GM19043 (cell line): ENCODE data around the gene GRK5.
"Not testable (repeated sequence)": the region's sequence is repeated elsewhere in the genome, so short reads cannot be mapped to it uniquely, and the experiment has no call there.

Source experiments
- ATAC-seq: cut with Tn5 transposase; IDR thresholded peaks from one replicate; pipeline ENCODE4 v1.9.1; 2021; ENCODE audit warnings: low read depth; ENCODE audit not compliant: unreplicated experiment

GRK5 gene

DNA sequence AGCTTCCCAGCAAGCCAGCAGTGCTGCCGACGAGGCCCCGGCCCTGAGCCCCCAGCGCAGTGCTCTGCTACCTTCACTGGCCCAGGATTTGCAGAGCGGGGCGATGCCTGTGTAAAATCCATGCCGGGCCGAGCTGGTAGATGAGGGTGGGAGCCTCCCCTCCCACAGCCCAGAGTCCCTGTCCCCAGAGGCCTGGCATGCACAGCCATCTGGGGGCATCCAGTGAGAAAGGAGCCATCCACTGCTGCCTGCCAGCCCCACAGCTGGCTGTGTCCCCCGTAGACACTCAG is 218.5 kb downstream of the GRK5 start:
- no peak for ATAC-seq

DNA sequence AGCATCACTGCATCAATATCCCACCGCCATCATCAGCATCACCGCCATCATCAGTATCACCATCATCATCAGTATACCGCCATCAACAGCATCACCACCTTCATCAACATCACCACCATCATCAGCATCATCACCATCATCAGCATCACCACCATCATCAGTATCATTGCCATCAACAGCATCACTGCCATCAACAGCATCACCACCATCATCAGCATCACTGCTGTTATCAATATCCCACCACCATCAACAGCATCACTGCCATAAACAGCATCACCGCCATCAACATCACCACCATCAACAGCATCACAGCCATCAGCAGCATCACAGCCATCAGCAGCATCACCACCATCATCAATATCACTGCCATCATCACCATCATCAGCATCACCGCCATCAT is 219.3 kb downstream of the GRK5 start:
- no peak for ATAC-seq

DNA sequence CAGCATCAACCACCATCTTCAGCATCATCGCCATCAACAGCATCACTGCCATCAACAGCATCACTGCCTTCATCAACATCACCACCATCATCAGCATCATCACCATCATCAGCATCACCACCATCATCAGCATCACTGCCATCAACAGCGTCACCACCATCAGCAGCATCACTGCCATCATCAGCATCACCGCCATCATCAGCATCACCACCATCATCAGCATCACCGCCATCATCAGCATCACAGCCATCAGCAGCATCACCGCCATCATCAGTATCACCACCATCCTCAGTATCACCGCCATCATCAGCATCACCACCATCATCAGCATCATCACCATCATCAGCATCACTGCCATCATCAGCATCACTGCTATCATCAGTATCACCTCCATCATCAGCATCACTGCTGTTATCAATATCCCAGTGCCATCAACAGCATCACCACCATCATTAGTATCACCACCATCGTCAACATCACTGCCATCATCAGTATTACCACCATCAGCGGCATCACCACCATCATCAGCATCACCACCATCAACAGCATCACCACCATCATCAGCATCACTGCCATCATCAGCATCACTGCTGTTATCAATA is 220.0 kb downstream of the GRK5 start:
- no peak for ATAC-seq

DNA sequence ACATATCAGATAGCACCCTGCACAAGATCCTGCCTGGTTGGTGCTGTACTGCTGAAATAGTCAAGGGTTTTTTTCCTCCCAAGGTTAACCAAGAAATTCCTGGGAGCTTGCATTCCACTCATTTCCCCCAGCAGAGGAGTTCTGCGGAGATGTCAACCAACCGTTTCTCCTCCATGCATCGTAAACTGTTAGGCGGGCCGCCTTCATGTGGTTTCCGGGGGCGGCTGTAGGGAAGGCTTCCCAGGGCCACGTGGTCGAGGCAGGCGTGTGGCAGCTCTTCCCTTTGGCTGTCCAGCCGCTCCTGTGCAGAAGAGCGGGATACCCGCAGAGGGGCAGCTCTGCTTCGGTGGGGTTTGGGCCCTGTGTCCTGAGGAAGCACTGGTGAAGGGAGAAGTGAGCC is 221.4 kb downstream of the GRK5 start:
- ATAC-seq = no peak

DNA sequence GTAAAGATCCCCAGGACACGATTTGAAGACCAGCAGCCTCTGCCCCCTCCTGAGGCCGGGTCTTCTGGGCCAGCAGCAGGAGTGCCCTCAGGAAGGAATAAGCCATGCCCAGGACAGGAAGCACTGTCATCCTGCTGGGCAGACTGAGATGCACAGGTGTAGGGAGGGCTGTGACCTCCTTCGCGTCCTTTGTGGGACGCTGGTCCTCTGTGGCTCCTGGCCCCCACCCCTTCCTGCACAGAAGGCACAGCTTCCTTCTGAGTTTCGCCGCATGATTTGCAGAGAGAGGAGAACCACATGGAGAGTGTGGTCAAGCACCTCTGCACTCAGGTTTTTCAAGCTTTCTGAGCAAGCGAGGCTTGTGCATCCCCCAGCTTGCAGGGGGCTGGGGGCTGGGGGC is 222.4 kb downstream of the GRK5 start:
- ATAC-seq = no peak

DNA sequence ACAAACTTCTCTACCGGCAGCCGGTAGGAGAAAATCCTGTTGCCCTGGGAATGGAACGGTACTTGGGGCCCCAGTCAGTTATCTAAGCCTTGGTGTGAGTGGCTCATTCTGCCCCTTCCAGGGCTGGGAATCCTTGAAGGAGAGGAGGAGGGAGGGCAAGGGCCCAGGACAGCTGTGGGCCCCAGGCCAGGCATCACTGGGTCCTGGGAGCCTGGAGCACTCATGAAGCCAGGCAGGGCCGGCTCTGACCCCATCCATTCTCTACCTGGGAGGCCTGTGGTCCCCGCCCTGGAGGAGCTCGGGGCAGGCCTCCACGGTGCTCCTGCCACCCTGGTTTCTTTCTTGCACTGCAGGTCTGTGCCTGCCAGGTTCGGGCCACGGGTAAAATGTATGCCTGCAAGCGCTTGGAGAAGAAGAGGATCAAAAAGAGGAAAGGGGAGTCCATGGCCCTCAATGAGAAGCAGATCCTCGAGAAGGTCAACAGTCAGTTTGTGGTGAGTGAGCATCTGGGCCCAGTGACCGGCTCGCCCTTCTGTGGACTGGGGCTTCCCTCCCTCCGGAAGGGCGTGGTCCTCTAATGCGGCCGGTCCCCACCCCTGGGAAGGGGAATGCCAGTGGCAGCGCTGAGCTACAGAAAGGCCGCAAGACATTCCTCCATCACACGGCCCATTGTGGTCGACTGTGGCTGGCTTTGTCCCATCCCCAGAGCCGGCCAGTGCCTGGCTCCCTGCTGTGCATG is 223.8 kb downstream of the GRK5 start:
- no peak for ATAC-seq

DNA sequence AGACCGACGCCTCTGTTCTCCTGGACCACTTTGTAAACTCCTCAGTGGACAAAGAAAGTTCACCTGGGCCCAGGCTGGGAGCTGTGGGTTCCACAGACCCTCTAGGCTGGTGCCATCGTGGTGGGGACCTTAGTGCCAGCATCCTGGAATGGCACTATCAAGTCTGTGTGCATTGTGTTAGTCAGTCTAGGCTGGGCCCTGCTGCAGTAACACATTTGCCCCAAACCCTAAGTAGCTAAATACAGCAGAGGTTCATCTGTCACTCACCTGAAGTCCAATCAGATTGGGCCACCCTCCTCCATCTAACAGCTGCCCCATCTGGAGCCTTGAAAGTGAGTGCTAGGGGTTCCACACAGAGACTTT is 224.4 kb downstream of the GRK5 start:
- ATAC-seq = no peak

DNA sequence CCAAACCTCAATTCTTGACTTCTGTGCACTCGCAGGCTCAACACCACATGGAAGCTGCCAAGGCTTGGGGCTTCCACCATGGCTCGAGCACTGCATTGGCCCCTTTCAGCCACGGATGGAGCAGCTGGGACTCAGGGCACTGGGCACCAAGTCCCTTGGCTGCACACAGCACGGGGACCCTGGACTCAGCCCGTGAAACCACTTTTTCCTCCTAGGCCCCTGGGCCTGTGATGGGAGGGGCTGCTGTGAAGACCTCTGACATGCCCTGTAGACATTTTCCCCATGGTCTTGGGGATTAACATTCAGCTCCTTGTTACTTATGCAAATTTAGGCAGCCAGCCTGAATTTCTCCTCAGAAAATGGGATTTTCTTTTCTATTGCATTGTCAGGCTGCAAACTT is 227.6 kb downstream of the GRK5 start:
- not testable (repeated sequence) for ATAC-seq

DNA sequence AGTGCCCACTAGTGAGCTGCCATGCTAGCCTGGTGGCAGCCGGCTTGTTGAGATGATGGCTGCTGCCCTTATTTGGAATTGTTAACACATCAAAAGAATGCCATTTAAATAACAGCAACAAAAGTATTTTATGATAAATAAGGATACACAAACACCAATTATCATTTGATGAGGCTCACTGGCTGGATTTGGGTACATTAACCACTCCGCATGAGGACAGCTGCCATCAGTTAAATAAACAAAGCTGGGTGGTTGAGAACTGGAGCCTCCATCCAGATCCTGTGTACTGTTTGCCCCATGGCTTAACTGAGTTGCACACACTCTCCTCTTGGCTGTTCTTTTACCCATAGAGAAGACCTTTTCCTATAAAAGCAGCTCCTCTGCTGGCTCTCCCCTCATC is 231.3 kb downstream of the GRK5 start:
- no peak for ATAC-seq

DNA sequence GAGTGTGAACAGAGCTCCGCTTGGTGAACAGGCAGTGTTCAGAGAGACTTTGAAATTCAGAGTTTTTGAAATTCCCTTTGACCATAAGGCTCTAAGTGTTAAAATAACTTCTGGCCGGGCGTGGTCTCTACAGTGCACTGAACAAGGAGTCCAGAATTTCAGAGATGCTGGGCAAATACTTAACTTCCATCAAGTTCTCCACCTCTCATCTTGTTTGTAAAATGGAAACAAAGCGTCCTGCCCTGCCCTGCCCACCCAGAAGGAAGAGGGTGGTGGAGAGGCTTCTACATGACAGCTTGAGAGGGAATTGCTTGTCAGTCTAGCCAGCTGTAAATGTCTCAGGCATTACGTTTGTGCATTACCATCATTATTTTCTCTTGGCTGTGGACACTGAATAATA is 232.6 kb downstream of the GRK5 start:
- ATAC-seq = no peak

DNA sequence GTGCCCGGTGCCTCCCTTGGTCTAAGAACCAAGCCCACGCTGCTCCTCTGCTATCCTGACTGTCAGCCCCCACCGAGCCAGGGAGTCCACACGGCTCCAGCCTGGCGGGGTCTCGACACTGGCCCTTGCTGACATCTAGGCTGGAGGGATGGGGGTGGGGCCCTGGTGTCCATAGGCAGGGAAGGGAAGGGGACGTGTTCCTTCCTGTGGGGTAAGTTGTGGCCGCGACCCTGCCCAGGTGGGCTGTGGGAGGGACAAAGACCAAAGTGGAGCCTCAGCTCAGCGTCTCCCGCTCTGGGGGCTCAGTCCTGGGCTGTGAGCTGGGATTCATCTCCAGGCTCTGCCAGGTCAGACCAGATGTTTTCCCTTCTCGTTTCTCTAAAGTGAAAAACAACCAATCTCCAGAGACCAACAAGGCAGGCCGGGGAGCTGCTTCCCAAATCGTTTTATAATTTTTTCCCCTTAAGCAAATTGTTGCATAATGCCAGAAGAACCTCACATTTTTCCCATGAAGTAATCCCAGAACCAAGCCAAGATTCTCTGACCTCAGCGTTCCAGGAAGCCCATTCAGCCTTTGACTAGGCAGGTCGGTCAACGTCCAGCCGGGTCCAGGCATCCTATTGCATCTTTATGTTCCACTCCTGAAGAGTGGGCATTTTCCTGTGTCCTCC is 233.9 kb downstream of the GRK5 start:
- no peak for ATAC-seq

DNA sequence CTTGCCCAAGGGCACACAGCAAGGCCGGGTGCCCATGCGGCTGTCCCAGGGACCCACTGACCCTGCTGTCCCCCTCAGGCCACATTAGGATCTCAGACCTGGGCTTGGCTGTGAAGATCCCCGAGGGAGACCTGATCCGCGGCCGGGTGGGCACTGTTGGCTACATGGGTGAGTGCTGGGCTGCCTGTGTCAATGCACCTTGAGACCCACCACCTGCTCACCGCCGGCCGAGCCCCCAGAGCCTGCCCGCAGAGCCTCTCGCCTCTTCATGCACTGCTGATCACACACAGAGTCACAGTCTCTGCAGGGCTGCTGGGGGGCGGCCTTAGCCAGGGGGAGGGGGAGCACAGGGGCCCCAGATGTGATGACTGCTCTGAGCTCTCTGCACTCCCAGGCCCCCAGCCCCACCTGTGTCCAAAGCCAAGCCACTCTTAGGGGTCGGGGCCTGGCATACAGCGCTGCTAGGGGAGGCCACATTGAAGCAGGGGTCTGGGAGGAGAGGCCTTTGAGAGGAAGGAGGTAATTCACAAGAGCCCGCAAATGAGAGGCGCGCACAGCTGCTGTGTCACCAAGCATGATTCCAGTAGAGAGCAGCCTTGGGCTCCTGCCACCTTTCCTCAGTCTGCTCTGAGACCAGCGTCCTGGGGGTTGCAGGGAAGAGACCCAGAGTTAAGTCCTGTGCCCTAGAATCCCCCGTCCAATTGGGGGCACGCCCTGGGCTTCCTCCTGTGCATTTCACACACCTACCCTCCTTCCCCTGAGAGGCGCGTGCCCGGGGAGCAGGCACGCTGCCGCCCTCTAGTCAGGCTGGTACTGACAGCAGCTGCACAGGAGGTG is 234.8 kb downstream of the GRK5 start:
- ATAC-seq = peak; percentile 45

DNA sequence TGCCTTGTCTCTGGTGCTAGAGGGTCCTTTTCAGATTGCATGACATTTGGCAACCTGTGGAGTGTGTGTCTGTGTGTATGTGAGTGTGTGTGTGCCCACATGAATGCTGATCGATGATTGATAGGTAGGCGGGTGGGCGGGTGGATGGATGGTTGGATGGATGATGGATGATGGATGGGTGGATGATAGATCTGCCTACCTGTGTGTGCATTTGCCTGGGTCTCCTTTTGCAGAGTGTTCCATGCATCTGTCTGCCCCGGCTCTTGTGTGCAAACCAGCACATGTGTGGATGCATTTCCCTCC is 235.3 kb downstream of the GRK5 start:
- no peak for ATAC-seq

DNA sequence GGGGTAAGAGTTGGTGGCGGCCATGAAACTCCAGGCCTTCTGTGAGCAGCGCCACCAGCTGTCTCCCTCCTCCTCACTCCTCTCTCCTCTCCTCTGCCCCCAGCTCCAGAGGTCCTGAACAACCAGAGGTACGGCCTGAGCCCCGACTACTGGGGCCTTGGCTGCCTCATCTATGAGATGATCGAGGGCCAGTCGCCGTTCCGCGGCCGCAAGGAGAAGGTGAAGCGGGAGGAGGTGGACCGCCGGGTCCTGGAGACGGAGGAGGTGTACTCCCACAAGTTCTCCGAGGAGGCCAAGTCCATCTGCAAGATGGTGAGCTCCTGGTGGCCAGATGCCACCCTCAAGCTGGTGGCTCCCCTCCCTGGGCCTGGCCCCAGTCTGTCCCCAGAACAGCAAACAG is 236.1 kb downstream of the GRK5 start:
- ATAC-seq = no peak

DNA sequence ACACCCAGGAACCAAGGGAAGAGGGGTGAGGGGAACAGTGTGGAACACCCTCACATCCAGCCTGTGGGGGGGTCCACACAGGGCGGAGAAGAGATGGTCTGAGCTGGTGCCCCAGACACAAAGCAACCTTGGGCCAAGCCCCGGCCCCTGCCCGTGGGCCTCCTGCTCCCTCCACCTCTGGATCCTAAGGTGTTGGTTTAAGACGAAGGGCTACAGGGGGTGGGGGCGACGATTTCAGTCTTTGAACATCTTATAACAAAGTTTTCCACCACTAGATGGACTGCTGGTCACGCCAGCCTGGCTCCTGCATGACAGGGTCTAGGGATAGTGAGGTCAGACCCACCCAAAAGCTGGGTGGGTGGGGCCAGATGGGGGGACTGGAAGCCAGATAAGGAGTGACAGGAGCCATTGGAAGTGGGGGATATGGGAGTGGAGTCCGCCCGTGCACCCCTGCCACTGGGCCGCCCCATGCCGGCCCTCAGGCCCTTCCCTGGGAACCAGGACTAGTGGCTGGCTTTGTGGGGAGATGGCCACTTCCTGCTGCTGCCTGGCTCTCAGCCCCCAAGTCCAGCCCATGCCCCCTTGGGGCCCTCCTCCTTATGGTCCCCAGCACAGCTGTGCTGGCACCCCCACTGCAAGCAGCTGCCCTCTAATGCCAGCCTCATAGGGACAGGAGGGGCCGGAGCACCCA is 236.7 kb downstream of the GRK5 start:
- ATAC-seq = no peak

DNA sequence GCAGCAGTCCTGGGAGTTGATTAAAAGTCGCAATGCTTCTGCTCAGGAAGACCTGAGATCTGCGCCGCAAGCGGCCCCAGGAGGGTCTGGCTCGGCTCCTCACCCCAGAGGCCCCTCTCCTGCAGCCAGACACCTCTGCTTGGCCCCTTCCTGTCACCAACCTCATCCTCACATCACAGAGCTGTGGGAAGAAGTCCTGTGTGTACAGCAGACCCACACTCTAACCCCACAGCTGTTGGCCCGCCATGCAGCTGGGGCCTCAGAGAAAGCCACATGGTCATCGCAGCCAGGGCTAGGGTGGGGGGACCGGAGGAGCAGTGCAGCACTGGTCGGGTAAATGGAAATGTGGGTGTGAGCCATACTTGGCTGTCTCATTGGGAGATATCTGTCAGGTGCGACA is 237.5 kb downstream of the GRK5 start:
- no peak for ATAC-seq

DNA sequence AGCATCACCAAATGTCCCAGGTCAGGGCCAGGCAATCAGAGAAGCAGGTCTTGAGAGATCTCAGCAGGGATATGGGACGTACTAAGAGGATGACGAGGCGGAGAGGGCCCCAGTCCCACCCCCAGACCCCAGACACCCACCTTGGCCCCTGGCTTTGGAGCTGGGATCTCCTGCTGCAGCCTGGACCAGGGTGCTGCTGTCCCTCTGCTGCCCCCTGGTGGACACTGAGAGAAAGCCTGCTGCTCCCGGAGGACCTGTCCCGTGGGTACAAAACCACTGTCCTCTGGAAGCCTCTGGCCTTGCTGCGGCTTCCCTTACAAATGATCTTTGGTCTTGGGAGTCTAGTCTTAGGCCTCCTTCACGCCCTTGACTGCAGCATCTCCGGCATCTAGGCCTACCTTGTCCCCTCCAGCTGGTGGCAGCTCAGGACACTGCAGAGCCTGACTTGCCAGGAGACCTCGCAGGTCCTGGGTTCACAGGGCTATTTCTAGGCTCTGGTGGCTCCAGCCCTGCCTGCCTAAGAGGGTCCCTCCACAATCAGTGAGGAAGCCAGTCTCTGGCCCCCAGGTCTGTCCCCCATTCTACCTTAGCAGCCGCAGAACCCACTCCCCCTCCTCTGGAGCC is 238.1 kb downstream of the GRK5 start:
- no peak for ATAC-seq

DNA sequence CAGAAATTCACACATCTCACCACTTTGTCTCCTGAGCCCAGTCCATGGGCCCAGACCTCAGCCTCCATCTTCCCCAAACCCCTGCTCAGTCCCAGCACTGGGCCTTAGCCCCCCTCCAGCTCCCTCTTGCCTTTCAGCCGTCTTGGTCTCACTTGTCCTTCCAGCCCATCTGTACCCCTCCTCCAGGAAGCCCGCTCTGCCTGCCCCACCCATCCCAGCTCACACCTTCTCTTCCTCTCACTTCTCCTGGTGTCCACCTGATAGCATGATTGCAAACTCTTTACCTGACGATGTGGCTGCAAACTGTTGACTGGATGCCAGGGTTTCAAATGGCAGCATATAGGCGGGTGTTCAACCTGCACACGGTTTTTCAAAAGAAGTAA is 238.6 kb downstream of the GRK5 start:
- ATAC-seq = no peak

DNA sequence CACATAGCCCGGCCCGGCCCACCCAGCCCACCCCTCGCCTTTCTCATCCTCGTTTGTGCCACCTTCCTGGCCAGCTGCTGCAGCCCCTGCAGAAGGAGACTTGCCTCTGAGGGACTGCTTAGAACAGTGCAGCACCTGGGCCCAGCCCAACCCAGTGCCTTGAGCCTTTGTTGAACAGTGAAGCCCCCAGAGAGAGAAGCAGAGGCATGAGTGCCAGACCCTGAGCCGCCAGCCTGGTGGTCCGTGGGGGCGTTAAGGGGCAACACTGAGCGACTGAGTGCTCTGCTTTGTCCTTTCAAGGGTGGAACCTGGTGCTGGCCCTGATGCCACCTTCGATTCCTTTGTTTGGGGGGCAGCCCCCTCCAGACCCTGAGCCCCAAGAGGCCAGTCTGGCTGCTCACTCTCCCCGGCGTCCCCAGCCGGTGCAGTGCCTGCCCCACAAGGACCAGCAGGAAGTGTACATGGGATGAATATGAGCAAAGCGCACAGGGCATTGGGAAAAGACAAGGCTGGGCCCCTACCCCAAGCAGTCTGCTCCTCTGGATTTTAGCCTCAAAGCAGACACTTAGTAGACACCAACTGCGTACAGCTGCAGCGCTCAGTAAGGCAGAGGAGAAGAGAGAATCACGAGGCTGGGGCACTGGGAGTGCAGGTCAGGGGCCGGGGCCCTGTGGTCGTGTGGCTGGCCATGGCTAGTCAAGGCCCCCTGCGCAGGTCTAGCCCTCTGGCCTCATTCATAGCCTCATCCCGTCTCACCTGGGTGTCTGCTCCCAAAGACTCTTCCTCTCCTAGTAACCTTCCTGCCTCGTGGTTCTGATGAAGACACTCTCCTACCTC is 239.3 kb downstream of the GRK5 start:
- no peak for ATAC-seq

DNA sequence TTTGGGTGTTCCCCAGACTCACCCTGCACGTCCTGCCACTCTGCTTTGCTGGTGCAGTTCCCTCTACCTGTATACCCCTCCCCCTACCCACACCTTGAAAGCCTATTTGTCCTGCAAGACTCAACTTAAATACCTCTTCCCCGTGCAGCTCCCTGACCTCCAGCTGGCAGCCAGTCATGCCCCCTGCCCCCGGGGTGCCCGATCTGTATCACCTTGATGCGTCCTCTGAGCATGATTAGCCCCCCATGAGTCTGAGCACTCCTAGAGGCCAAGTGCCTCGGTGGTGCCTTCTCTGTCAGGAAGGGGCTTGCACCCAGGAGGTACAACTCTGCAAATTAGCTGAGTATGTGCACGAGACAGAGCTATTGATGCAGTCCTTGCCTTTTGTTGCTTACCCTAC is 240.1 kb downstream of the GRK5 start:
- no peak for ATAC-seq
